HG02763 (cell line): Measurements from ENCODE around the gene SLIT3.

Experiments used
- ATAC-seq: cut with Tn5 transposase; IDR thresholded peaks from one replicate; pipeline ENCODE4 v1.9.1; 2021; ENCODE audit warnings: mild to moderate bottlenecking, moderate library complexity; ENCODE audit not compliant: unreplicated experiment

Gene SLIT3

GRCh38 chr5:168976311-168976970 is 324.5 kb downstream of the SLIT3 start:
- ATAC-seq: no peak

GRCh38 chr5:168975331-168975730 is 325.6 kb downstream of the SLIT3 start:
- ATAC-seq: no peak

DNA sequence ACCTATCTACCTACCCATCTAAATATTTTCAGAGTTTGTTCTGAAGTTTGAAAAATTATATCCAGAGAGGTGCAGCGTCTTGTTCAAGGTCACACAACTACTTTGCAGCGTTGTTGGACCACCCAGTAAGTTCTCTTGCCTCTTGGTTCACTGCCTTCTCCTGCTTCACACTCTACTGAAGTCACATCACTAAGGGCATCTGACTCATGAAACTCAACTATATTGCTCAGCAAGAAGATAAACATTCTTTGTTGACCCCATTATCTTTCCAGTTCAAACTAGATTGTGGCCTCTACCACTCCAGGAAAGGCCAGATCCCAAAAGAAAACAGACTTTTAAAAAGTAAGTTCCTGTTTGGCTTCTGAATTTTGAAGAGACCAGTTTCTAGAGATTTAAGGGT is 326.9 kb downstream of the SLIT3 start:
- ATAC-seq: no peak

GRCh38 chr5:168972731-168973130 is 328.2 kb downstream of the SLIT3 start:
- ATAC-seq: no peak

DNA sequence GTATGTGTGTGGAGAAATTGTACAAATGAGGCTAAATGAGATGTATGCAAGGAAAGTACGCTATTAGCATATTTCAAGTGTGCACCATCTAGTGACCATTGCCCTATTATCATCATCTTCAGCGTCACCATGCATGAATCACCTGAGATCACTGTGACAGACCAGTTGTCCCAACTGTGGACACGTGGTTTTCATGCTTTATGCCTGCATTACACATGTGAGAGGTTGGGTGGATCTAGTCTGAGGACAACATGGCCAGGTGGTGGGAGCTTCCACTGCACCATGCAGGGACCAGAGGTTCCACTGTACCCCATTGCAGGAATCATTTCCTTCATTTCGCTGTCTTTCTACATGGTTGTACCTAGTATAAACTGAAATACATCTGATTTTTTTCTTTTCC is 329.8 kb downstream of the SLIT3 start:
- no peak for ATAC-seq

DNA sequence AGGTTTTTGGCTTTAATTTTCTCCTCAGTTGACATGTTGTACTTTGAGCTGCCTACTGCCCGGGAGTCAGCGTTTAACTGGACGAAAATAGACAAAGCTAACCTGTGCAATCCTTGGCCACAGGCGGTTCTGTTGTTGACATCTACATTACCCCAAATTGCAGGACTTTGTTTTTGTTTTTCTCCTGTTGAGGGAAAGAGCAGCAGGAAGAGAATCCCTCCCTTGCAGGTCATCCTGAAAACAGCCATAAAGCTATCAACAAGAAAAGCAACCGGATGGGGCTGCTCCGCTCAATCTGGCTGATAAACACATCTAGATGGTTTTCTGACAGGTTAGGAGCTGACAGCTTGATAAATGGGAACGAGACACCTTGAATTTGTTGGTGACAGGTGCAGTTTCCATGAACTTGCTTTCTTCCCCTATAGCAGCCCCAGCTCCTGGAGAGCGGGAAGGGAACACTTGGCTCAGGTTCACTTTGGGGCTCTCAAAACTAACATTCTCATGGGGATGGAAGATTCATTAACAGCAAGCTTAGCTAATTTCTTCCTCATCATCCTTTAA is 331.5 kb downstream of the SLIT3 start:
- no peak for ATAC-seq

DNA sequence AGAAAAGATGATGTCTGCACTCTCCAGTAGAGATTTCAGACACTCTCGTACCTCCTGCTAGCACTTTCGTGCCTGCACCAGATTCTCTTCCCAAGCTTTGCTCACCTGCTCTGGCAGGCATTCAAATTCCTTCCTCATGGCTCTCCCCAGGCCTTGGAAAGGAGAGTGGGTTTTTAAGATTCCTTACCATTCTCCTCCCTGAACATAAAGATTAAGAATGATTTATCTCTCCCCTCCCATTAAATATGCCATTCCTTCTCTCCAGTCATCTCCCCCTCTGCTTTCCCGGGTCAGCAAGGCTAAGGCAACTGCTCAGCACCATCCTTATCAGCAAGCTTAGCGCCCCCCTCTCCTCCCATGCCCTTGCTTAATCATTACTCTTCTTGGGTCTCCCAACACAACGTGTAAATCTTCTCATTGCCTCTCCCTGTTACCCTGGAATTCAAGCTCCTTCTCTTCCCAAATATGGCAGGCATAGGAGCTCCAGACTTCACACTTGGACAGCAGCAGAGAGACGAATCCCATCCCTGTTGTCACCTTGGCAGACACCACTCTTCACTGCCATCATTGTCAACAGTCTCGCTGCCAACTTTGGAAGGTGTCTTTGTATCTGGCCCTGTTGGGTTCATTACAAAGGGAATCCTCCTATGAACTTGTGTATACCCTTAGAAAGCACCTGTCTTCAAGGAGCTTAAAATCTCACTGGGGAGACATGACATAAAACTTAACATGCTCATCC is 332.9 kb downstream of the SLIT3 start:
- ATAC-seq: no peak

GRCh38 chr5:168965638-168966037 is 335.3 kb downstream of the SLIT3 start:
- ATAC-seq: no peak

- no peak for ATAC-seq
Measured at GRCh38 chr5:168964182-168964581, 336.8 kb downstream of the SLIT3 start.

GRCh38 chr5:168962306-168962705 is 338.6 kb downstream of the SLIT3 start:
- ATAC-seq: no peak

GRCh38 chr5:168961681-168962080 is 339.3 kb downstream of the SLIT3 start:
- ATAC-seq: no peak

- ATAC-seq: no peak
Measured at GRCh38 chr5:168960497-168960896, 340.4 kb downstream of the SLIT3 start.

- no peak for ATAC-seq
Measured at GRCh38 chr5:168953351-168953750, 347.6 kb downstream of the SLIT3 start.

GRCh38 chr5:168952196-168952595 is 348.7 kb downstream of the SLIT3 start:
- no peak for ATAC-seq

GRCh38 chr5:168951769-168952168 is 349.2 kb downstream of the SLIT3 start:
- no peak for ATAC-seq

- no peak for ATAC-seq
Measured at GRCh38 chr5:168951356-168951755, 349.6 kb downstream of the SLIT3 start.

DNA sequence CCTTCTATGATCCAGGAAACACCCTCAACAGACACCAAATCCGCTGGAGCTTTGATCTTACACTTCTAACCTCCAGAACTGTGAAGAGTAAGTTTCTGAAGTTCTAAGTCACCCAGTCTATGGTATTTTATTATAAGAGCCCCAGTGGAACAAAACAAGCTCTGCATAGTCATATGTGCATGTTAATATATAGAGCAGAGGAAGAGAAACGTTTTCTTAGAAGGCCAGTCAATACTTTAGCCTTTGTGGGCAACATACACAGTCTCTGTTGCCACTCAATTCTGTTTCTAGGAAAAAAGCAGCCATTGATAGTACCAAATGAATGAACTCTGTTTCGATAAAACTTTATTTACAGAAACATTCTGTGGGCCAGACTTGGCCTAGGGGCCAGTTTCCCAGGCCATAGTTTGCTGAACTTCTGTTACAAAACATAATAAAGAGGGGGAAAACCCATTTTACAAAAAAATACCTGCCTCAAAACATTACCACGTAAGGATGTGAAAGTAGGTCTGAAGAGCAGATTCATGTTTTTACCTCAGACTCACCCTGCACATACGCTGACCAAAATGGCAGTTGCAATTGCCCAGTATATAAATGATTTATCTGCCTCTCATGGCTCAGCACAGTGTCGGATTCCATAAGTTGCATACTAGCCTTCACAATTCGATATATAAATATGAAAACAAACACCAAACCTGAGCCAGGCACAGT is 350.5 kb downstream of the SLIT3 start:
- ATAC-seq: no peak

GRCh38 chr5:168948746-168949145 is 352.2 kb downstream of the SLIT3 start:
- ATAC-seq: no peak

- ATAC-seq: peak; percentile 66
Measured at GRCh38 chr5:168947212-168947868, 353.6 kb downstream of the SLIT3 start.

DNA sequence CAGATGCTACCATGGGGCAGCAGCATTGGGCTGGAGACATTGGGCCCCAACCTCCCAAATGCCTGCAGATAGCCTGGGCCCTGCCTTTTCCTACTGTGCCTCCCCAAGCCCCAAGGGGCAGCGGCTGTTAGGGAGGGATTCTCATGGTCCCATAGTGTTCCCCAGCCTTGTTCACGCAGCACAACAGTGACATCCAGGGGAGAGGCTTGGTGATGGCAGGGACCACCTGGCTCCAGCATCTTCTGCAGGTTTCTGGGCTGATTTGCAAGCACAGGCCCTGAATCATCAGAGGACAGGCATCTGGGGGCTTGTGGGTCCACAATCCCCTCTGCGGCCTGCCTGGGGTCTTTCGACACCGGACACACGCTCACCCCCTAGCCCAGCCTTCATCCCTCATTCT is 354.6 kb downstream of the SLIT3 start:
- no peak for ATAC-seq

- ATAC-seq: no peak
Measured at GRCh38 chr5:168944004-168944403, 356.9 kb downstream of the SLIT3 start.
